OCI-LY7 (cell line): ENCODE measurements around the gene ITGA5. TPM values are rescaled to one million over a fixed set of nuclear protein-coding genes. Genes with fewer than 3 reads are reported as not detected.

Experiments used
- BruUV-seq: library from RNA; stranded (reverse); fragments of 400-500 nt; replicated peaks from 2 replicates; lab custom pipeline; 2021; lab: Mats Ljungman, UMichigan
- CTCF ChIA-PET: fragments of 300-600 bp; sonication (Branson Sonifier 250); formaldehyde crosslinking; loops from one replicate; lab custom pipeline; 2022; ENCODE audit warnings: antibody characterized with exemption; ENCODE audit not compliant: unreplicated experiment; lab: Charles Lee
- POLR2A ChIA-PET: fragments of 300-600 bp; sonication (Branson Sonifier 250); formaldehyde crosslinking; loops from one replicate; lab custom pipeline; 2022; ENCODE audit warnings: antibody characterized with exemption; lab: Charles Lee
- DNase-seq: peaks from one replicate; pipeline ENCODE4 v3.0.0-alpha.2; 2015; ENCODE audit warnings: low spot score
- H2AFZ ChIP-seq: fragments of 200-600 bp; sonication (generic), shearing (Covaris generic); 2 replicates; pipeline ENCODE4 v1.6.1; 2014; ENCODE audit warnings: mild to moderate bottlenecking, antibody characterized with exemption, low read length, moderate library complexity
- H3K27ac ChIP-seq: fragments of 200-600 bp; sonication (generic); 2 replicates; pipeline ENCODE4 v1.5.1; 2014; ENCODE audit warnings: mixed run types, low read depth, mild to moderate bottlenecking, moderate library complexity, low read length, inconsistent platforms; ENCODE audit not compliant: poor library complexity, severe bottlenecking
- H3K36me3 ChIP-seq: fragments of 200-600 bp; sonication (generic); 2 replicates; pipeline ENCODE4 v1.6.1; 2014; ENCODE audit warnings: mild to moderate bottlenecking, antibody characterized with exemption, low read length, moderate library complexity, mixed read lengths; ENCODE audit not compliant: insufficient read depth
- H3K4me1 ChIP-seq: fragments of 200-600 bp; sonication (generic); 2 replicates; pipeline ENCODE4 v1.5.1; 2014; ENCODE audit warnings: mild to moderate bottlenecking, low read length; ENCODE audit not compliant: insufficient read depth, poor library complexity, severe bottlenecking
- H3K4me2 ChIP-seq: fragments of 200-600 bp; sonication (generic); 2 replicates; pipeline ENCODE4 v1.6.1; 2014; ENCODE audit warnings: mild to moderate bottlenecking, low read length
- H3K4me3 ChIP-seq: fragments of 200-600 bp; sonication (generic); 2 replicates; pipeline ENCODE4 v1.5.1; 2014; ENCODE audit warnings: mild to moderate bottlenecking, low read depth, low read length; ENCODE audit not compliant: poor library complexity, severe bottlenecking
- H3K79me2 ChIP-seq: fragments of 200-600 bp; sonication (generic); 2 replicates; pipeline ENCODE4 v1.6.1; 2016; ENCODE audit warnings: low read depth, mild to moderate bottlenecking, low read length, moderate library complexity, mixed read lengths; ENCODE audit not compliant: insufficient read depth
- H3K9me2 ChIP-seq: fragments of 200-600 bp; sonication (generic); 2 replicates; pipeline ENCODE4 v1.6.1; 2016; ENCODE audit warnings: mild to moderate bottlenecking, low read length, mixed read lengths; ENCODE audit not compliant: insufficient read depth
- H3K9me3 ChIP-seq: fragments of 200-600 bp; sonication (generic); 2 replicates; pipeline ENCODE4 v1.6.1; 2014; ENCODE audit warnings: mild to moderate bottlenecking, mixed run types, low read length, mixed read lengths
- H4K20me1 ChIP-seq: fragments of 200-600 bp; sonication (generic); 2 replicates; pipeline ENCODE4 v1.6.1; 2014; ENCODE audit warnings: mild to moderate bottlenecking, antibody characterized with exemption, low read length, moderate library complexity, mixed read lengths; ENCODE audit not compliant: insufficient read depth
- CTCF ChIP-seq: fragments of 200-600 bp; sonication (generic); conservative IDR thresholded peaks from 2 replicates; pipeline ENCODE4 v1.5.1; 2014; ENCODE audit warnings: mild to moderate bottlenecking, antibody characterized with exemption, low read length, moderate library complexity, mixed read lengths
- EZH2phosphoT487 ChIP-seq: fragments of 200-600 bp; sonication (generic); IDR thresholded peaks from 2 replicates; pipeline ENCODE4 v1.6.1; 2018; ENCODE audit warnings: low read depth, borderline replicate concordance, mild to moderate bottlenecking, mixed run types, antibody characterized with exemption, low read length, moderate library complexity, mixed read lengths
- intact Hi-C: fragments of 100-400 bp; cut with micrococcal nuclease; formaldehyde crosslinking; loops from one replicate; pipeline ENCODE4 v1.10.0; 2022; ENCODE audit not compliant: unreplicated experiment
- total RNA-seq, 2 experiments: library from RNA; depleted of rRNA in 1 of 2; stranded (reverse); fragments of >200 nt in 1 of 2; shearing (Covaris generic) in 1 of 2; gene quantifications; 2 replicates each; pipeline ENCODE4 v1.2.3, GENCODE V29; 2014 to 2022

The ITGA5 gene
- total RNA-seq, 2 experiments from 2014 or later = 0.06 to 0.34 TPM

- Histone ChIP-seq H2AFZ (no peak overlapping the region), H3K4me2 (no peak overlapping the region), H3K9me3 (no peaks in the 10 kb centered on the region), H3K79me2 (no peaks in the 10 kb centered on the region), H3K4me1 (peaks cover 13% of the 10 kb centered on the region), H4K20me1 (no peaks in the 10 kb centered on the region), H3K27ac (no peak overlapping the region), H3K36me3 (peaks cover 68% of the 10 kb centered on the region), H3K4me3 (no peak overlapping the region), H3K9me2 (no peaks in the 10 kb centered on the region)
- ChIA-PET CTCF (no interaction called here), POLR2A (no interaction called here)
- no TSS peak for BruUV-seq
- no peak for DNase-seq
- intact Hi-C loops = no loop called here
- TF ChIP-seq CTCF (no peak), EZH2phosphoT487 (no peak)
These were observed 70.0 kb downstream of the ITGA5 start for GRCh38 chr12:54349036-54349435.

Other genes with a start within 250 kb of the ITGA5 start
- gene SMUG1, start 230.3 kb downstream of the ITGA5 start, total RNA-seq (2014; rRNA removed; shearing (Covaris generic)) = 28.2 and 42.5 TPM in 2 replicates
- gene SMUG1, start 230.3 kb downstream of the ITGA5 start, total RNA-seq (2022) = 36.0 and 37.9 TPM in 2 replicates
- 97.8 and 115 TPM in 2 replicates for gene CBX5, start 139.1 kb downstream of the ITGA5 start, total RNA-seq (2014; rRNA removed; shearing (Covaris generic))
- 299 and 321 TPM in 2 replicates for gene CBX5, start 139.1 kb downstream of the ITGA5 start, total RNA-seq (2022)
- 713 and 899 TPM in 2 replicates for gene HNRNPA1, start 138.5 kb downstream of the ITGA5 start, total RNA-seq (2014; rRNA removed; shearing (Covaris generic))
- 2,128 and 2,331 TPM in 2 replicates for gene HNRNPA1, start 138.5 kb downstream of the ITGA5 start, total RNA-seq (2022)
- not detected in 2 replicates for gene NFE2, start 118.3 kb downstream of the ITGA5 start, total RNA-seq (2014; rRNA removed; shearing (Covaris generic))
- gene NFE2, start 118.3 kb downstream of the ITGA5 start, total RNA-seq (2022) = not detected in 2 replicates
- 77.5 and 86.0 TPM in 2 replicates for gene COPZ1, start 94.1 kb downstream of the ITGA5 start, total RNA-seq (2014; rRNA removed; shearing (Covaris generic))
- gene COPZ1, start 94.1 kb downstream of the ITGA5 start, total RNA-seq (2022) = 114 and 121 TPM in 2 replicates
- not detected in 2 replicates for gene GPR84, start 54.8 kb downstream of the ITGA5 start, total RNA-seq (2014; rRNA removed; shearing (Covaris generic))
- 0.18 and 0.30 TPM in 2 replicates for gene GPR84, start 54.8 kb downstream of the ITGA5 start, total RNA-seq (2022)
- gene ZNF385A, start 34.5 kb downstream of the ITGA5 start, total RNA-seq (2014; rRNA removed; shearing (Covaris generic)) = 0.18 and 0.32 TPM in 2 replicates
- gene ZNF385A, start 34.5 kb downstream of the ITGA5 start, total RNA-seq (2022) = 2.6 and 2.9 TPM in 2 replicates
- 74.8 and 76.6 TPM in 2 replicates for gene GTSF1, start 54.3 kb upstream of the ITGA5 start, total RNA-seq (2014; rRNA removed; shearing (Covaris generic))
- gene GTSF1, start 54.3 kb upstream of the ITGA5 start, total RNA-seq (2022) = 93.0 and 103 TPM in 2 replicates
- gene NCKAP1L, start 78.5 kb upstream of the ITGA5 start, total RNA-seq (2014; rRNA removed; shearing (Covaris generic)) = 60.2 and 68.1 TPM in 2 replicates
- gene NCKAP1L, start 78.5 kb upstream of the ITGA5 start, total RNA-seq (2022) = 112 and 136 TPM in 2 replicates
- gene PDE1B, start 130.3 kb upstream of the ITGA5 start, total RNA-seq (2014; rRNA removed; shearing (Covaris generic)) = 7.1 and 9.7 TPM in 2 replicates
- gene PDE1B, start 130.3 kb upstream of the ITGA5 start, total RNA-seq (2022) = 14.9 and 17.4 TPM in 2 replicates
- not detected in 2 replicates for gene PPP1R1A, start 169.4 kb upstream of the ITGA5 start, total RNA-seq (2014; rRNA removed; shearing (Covaris generic))
- gene PPP1R1A, start 169.4 kb upstream of the ITGA5 start, total RNA-seq (2022) = not detected in 2 replicates
- gene LACRT, start 215.6 kb upstream of the ITGA5 start, total RNA-seq (2014; rRNA removed; shearing (Covaris generic)) = not detected in 2 replicates
- gene LACRT, start 215.6 kb upstream of the ITGA5 start, total RNA-seq (2022) = not detected in 2 replicates
- gene DCD, start 229.1 kb upstream of the ITGA5 start, total RNA-seq (2014; rRNA removed; shearing (Covaris generic)) = not detected in 2 replicates
- not detected in 2 replicates for gene DCD, start 229.1 kb upstream of the ITGA5 start, total RNA-seq (2022)